IPS DF 4.7 (cell line): ENCODE measurements around the gene TPTE2.
"Not testable (repeated sequence)": the region's sequence is repeated elsewhere in the genome, so short reads cannot be mapped to it uniquely, and the experiment has no call there.

Source experiments
- DNase-seq: peaks from one replicate; pipeline ENCODE4 v3.0.0-alpha.2; 2013; ENCODE audit warnings: low spot score; ENCODE audit errors: extremely low read depth

TPTE2 gene

DNA sequence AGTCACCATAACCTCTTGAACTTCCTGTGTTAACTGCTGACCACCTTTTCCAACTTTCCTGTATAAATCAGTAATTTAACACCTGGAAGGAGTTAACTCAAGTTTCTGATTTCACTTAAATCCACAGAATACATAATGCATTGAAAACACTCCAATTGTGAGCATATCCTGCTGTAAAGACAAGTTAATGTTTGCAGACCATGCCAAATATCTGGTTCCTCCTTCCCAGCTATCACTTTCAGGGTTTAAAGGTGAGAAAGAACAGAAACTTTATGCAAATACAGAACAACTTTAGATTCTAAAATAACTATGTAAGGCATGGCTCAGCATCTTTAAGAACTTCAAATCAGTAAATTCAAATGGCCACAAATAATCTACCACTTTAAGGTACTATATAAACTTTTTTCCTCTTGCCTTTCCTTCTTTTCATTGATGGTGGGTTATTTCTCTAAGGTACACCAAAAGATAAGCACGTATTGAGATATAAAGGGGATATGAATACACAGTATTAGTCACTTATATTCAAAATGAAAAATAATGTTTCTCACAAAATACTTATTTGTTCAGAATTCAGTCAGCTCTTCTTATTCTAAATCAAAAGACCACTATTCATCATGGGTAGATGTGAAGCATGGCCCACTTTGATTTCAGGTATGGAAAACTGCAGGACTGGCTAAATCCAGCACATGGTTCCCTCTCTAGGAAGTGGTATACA, 6.6 kb upstream of the TPTE2 start:
- DNase-seq: no peak

DNA sequence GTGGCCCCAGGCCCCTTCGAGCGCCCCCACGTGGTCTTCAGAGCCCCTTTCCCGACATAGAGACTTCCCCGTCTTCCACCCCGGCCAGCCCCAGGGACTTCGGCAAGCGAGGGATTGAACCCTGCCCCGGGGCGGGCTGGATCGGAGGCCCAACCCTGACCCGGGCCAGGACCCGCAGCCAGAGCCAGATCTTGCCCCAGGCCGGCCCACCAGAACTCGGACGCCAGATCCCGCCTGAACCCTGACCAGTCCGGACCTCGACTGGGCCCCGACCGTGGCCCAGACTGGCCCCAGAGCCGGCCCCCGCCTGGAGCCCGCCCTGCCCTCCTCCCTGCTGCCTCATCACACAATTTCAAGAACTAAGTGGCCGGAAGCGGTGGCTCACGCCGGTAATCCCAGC, 253 bp upstream of the TPTE2 start:
- DNase-seq: no peak

DNA sequence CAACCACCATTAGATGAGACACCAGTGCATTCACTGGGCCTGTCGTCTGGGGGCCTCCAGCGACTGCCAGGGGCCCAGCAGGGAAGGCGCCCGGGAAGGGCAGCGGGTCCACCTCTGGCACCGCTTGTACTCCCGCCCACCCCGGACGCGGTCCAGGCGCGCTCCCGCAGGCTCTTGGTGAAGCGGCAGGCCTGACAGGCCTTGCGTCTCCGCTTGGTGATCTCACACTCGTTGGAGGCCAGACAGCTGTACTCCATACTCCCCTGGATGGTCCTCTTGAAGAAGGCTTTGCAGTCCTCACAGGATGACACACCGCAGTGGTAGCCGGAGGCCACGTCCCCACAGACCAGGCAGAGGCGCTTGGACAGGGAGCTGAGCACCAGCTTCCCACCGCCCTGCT, 660 bp downstream of the TPTE2 start:
- DNase-seq: not testable (repeated sequence)

DNA sequence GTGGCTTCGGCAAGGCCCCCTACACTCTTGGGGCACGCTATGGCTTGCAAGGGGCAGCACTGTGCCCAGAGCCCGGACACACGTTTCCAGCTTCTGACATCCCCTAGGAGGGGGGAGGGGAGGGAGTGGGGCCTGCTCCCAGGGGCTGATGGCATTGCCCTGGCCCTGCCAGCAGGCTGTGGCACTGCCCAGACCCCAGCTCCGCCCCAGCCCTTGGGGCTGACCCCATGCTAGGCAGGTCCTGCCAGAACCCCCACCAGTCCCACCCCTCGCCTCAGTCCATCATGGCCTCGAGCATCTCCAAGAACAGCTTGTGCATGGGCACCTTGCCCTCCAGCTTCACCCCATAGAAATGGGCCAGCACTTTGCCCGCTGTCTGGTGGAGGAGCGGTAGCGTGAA, 1.6 kb downstream of the TPTE2 start:
- not testable (repeated sequence) for DNase-seq

DNA sequence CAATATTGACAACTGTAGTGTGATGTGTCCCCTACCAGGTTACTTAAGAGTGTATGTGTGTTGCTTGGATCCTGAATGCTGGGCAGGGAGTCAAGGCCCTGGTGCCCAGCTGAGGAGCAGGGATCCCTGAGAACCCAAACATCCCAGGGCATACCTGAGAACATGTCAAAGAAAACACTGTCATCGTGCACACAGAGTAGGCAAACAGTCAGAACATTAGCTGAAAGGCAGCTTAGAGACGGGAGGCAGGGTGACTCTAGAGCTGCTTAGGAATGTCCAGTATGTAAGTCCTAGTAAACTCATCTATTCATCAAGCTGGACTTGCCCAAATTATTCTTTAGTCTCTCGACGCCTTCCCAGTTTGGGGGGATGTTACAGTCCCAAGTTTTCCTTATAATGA, 4.0 kb downstream of the TPTE2 start:
- not testable (repeated sequence) for DNase-seq

DNA sequence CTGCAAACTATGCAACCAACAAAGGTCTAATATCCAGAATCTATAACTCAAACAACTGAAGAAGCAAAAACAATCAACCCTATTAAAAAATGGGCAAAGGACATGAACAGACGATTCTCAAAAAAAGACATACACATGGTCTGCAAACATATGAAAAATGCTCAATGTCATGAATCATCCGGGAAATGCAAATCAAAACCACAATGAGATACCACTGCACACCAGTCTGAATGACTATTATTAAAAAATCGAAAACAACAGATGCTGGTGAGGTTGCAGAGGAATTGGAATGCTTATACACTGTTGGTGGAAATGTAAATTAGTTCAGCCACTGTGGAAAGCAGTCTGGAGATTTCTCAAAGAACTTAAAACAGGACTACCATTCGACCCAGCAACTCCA, 12.1 kb downstream of the TPTE2 start:
- DNase-seq: not testable (repeated sequence)

DNA sequence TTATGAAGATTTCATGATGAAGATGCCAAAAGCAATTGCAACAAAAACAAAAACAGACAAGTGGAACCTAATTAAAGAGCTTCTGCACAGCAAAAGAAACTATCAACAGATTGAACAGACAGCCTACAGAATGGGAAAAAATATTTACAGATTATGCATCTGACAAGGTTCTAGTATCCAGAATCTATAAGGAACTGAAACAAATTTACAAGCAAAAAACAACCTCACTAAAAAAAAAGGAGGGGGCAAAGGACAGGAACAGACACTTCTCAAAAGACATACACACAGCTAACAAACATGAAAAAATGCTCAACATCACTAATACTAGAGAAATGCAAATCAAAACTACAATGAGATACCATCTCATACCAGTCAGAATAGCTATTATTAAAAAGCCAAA, 35.7 kb downstream of the TPTE2 start:
- DNase-seq: not testable (repeated sequence)

DNA sequence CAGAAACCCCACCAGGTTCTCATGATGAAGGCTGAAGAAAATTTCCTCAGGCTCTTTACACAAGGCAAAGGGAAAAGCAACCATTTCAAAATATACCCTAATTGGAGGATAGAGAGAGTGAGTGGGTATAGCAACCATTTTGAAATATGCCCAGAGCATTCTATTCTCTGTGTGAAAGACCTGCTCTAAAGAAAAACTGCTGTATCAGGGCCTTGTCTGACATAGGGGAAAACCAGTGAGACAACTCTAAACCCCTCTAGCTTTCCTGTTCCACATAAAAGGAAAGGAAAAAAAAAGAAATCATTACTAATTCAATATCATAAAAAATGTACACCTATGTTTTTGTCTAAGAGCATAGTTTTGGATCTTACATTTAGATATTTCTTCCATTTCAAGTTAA, 42.3 kb downstream of the TPTE2 start:
- no peak for DNase-seq

DNA sequence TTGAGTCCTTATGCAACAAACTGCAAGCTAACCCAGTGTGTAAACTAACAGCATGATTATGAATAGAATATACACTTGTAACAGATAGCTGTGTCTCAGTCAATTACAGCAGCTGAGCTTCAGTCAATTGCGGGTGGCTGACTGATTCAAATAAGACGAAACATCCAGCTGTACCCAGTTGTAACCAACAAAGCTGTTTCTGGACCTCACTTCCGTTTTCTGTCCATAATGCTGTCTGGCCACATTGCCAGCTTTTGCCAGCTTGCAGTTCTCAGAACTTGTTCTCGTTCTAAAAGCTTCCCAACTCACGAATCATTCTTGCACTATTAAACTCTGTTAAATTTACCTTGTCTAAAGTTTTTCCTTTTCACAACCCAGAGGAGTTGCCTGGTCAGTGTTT, 53.7 kb downstream of the TPTE2 start:
- DNase-seq: not testable (repeated sequence)

DNA sequence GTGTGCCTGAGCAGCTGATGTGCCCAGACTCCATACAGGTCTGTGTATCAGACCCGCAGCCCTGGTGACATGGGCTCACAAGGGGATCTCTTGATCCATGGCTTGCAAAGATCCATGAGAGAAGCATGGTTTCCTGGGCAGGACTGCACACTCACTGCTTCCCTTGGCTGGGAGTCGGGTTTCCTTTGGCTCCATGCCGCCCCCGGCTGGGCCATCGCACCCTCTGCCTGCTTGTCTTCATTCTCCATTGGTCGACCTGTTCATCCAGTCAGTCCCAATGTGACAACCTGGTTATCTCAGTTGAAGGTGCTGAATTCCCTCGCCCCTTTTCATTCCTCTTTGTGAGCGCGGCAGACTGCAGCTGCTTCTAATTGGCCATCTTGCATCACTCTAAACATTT, 101.2 kb downstream of the TPTE2 start:
- not testable (repeated sequence) for DNase-seq

DNA sequence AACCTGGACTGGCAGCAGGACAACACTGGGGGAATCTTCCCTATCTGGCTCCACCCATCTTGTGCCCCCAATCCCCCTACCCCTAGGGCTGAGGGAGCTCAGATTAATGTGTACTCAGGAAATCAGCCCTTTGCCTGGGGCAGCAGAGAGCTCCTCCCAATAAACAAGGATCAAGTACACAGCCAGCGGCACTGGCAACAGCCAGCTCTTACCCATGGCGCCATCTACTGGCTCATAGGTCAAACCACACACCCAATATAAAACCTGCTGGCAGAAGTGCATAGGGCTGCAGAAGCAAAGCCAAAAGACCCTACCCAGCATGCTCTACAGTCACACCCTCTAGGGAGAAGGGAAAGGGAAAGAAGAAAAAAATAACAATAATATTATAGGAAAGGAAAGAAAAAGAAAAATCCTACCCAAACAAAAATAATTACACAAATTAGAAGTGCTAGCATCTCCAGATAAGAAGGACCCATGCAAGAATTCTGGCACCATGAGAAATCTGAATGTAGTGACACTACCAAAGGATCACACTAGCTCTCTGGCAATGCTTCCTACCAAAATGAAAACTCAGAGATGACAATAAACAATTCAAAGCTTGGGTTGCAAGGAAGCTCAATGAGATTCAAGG, 122.2 kb downstream of the TPTE2 start:
- DNase-seq: not testable (repeated sequence)

DNA sequence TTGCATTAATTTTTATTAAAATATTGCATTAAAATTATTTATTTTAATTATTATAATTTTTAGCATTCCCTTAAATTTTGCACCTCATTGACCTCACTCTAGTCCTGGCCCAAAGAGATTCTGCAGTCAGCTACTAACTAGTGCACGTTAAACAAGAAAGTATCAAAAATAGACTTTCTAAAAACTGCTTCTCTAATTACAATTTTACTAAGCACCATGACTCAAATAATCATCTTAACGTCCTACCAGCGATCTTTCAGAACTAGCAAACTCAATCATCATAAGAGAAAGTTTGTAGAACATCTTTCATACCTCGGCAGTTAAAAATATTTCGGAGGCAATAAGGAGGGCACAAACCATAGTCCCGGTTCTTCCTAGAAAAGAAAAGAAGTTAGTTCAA, 123.6 kb downstream of the TPTE2 start:
- not testable (repeated sequence) for DNase-seq

DNA sequence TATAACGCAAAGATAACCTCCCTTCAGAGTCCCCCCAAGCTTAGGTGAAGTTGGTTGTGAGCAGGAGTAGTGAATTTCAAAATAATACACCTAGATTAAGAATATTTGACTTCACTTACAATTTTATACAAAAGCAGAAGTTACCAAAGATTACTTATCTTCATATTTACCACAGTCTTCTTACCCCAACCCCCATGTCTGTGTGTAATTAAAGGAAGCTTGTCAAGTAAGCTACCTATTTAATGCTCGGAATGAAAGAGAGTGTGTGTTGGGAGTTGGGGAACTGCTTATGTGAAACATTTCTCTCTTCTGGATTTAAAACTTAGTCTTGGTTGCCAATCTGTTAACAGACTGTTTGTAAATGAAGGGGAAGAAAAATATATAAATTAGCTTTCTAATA, 139.1 kb downstream of the TPTE2 start:
- DNase-seq: not testable (repeated sequence)

DNA sequence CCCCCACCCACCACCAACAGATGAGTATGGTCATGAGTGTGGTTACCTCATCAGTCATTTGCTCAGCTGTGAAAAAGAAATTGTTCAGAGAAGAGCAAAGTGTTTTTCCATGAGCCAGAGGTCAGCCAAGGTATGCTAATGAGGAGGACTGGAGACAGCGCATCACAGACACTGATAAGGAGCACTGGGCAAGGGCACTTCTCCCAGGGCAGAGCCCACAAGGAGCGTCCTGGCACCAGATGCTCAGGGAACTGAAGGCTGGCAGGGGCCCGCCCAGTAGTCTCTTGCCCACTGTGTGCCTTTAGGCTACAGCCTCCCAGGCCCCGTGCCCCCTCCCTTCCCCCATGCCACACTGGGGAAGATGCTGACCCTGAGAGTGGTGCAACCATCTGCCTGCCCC, 148.8 kb downstream of the TPTE2 start:
- DNase-seq: not testable (repeated sequence)

DNA sequence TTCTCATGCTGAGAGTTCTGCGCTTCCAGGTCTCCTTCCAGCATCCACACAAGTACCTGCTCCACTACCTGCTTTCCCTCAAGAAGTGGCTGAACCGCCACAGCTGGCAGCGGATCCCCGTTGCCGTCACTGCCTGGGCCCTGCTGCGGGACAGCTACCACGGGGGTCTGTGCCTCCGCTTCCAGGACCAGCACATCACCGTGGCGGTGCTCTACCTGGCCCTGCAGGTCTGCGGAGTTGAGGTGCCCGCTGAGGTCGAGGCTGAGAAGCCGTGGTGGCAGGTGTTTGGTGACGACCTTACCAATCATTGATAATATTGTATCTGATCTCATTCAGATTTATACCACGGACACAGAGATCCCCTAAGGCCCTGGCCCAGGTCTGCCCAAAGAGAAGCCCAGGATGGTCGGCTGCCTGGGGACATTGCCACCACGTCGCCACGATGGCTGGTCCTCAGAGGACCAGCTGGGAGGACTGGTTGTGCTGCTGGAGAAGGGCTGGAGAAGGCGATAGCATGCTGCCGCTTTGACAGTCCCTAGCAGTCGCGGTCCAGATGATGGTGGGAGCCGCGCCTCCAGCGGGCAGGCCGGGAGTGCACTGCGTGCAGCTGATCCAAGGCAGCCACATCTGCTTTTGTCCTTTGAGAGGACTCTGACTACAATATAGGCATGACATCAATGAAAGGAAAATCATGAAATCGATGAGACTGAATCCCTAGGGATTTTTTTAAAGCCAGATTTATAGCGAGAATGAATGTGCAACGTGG, 178.4 kb downstream of the TPTE2 start:
- DNase-seq: not testable (repeated sequence)

DNA sequence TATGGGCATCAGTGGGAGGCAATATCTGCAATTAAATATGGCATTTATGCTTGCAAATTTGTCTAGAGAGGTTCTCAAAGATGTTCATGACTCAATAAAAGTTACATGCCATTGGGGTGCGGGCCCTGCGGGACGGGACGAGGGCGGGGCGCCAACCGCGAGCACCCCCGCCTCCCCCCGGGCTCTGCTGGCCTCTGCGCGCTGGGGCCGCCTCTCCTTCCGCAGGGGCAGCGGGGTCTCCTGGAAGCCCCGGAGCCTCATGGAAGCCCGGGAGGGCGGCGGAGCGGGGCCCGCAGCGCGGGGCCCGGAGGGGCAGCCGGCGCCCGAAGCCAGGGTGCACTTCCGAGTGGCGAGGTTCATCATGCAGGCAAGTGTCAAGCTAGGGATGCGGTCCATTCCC, 179.2 kb downstream of the TPTE2 start:
- no peak for DNase-seq
